ENCODE results near the gene MACROH2A1.

The MACROH2A1 gene

GRCh38 chr5:135322271-135322670 lies 76.8 kb downstream of the MACROH2A1 start:
- Histone ChIP-seq H3K4me2 (ENCODE audit: low read depth, low read length, poor library complexity, severe bottlenecking) (no peak overlapping the region), H4K20me1 (ENCODE audit: low read depth, low read length) (no peaks in the 10 kb centered on the region), H3K27me3 (ENCODE audit: low read length) (no peaks in the 10 kb centered on the region)

GRCh38 chr5:135320718-135321484 lies 78.1 kb downstream of the MACROH2A1 start:
- Histone ChIP-seq H3F3A (ENCODE audit: insufficient read depth) (no peaks in the 10 kb centered on the region), H3K9me3 (ENCODE audit: insufficient read depth, low read length) (no peaks in the 10 kb centered on the region)
- TF ChIP-seq CTCF (IDR thresholded peaks at IDR 0.05; ENCODE audit: insufficient read depth, low read length, poor library complexity, severe bottlenecking) (no peak), EZH2phosphoT487 (conservative IDR thresholded peaks at IDR 0.05; ENCODE audit: low read length) (no peak)

More at GRCh38 chr5:135322271-135322670, 76.8 kb downstream of the MACROH2A1 start:
- H3K79me2 ChIP-seq (ENCODE audit: insufficient read depth, low read length) = no peaks in the 10 kb centered on the region
- H3K9me2 ChIP-seq (replicated peaks; ENCODE audit: insufficient read depth, low read length) = no peaks in the 10 kb centered on the region
- H2AFZ ChIP-seq (ENCODE audit: low read depth, low read length, severe bottlenecking) = no peak overlapping the region
- no peaks in the 10 kb centered on the region for H3K36me3 ChIP-seq (ENCODE audit: low read length)
- no peak overlapping the region for H3K4me3 ChIP-seq (ENCODE audit: insufficient read depth, low read length, poor library complexity, severe bottlenecking)
- H3F3A ChIP-seq (ENCODE audit: insufficient read depth) = no peaks in the 10 kb centered on the region
- no peak overlapping the region for H3K9ac ChIP-seq (ENCODE audit: low read length)
- no peaks in the 10 kb centered on the region for H3K9me3 ChIP-seq (ENCODE audit: insufficient read depth, low read length)
- TF ChIP-seq CTCF (IDR thresholded peaks at IDR 0.05; ENCODE audit: insufficient read depth, low read length, poor library complexity, severe bottlenecking) = no peak
- TF ChIP-seq EZH2phosphoT487 (conservative IDR thresholded peaks at IDR 0.05; ENCODE audit: low read length) = no peak
- no peak overlapping the region for H3K27ac ChIP-seq (ENCODE audit: low read depth, low read length)

DNA sequence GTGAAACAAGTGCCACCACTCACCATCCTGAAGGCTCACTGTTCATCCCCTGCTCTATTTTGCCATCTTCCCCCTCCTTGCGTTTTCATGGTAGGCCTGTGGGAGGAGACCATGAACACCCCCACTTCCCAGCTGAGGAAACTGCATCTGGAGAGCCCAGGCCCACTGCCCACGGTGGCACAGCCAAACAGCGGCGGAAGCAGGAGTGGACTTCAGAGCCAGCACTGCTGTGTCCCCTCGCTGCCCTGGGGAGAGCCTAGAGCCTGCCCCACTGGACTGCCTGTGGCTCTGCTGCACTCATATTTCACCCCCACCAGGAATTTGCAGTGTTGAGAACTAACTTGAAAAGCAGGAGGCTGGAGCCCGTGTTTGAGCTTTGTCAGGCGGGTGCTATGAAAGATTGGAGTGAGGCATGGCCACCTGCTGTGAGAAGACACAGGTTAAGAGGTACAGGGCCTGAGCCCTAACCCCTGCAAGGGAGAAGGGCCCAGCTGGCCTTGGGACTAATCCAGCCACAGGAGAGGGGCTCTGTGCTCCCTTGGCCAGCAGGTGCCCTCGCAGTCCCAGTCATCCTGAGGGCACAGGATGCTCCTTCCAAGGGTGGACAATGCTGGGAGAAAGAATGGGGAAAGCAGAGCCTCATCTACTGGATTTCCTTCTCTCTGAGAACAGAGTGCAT lies 79.0 kb downstream of the MACROH2A1 start:
- Histone ChIP-seq H2AFZ (ENCODE audit: low read depth, low read length, severe bottlenecking) (no peak overlapping the region), H3F3A (ENCODE audit: insufficient read depth) (no peaks in the 10 kb centered on the region), H3K4me3 (ENCODE audit: insufficient read depth, low read length, poor library complexity, severe bottlenecking) (no peak overlapping the region), H4K20me1 (ENCODE audit: low read depth, low read length) (no peaks in the 10 kb centered on the region), H3K27ac (ENCODE audit: low read depth, low read length) (no peak overlapping the region), H3K9ac (ENCODE audit: low read length) (no peak overlapping the region), H3K27me3 (ENCODE audit: low read length) (no peaks in the 10 kb centered on the region), H3K79me2 (ENCODE audit: insufficient read depth, low read length) (no peaks in the 10 kb centered on the region), H3K9me2 (replicated peaks; ENCODE audit: insufficient read depth, low read length) (no peaks in the 10 kb centered on the region), H3K4me2 (ENCODE audit: low read depth, low read length, poor library complexity, severe bottlenecking) (no peak overlapping the region), H3K36me3 (ENCODE audit: low read length) (no peaks in the 10 kb centered on the region), H3K9me3 (ENCODE audit: insufficient read depth, low read length) (no peaks in the 10 kb centered on the region)
- TF ChIP-seq CTCF (IDR thresholded peaks at IDR 0.05; ENCODE audit: insufficient read depth, low read length, poor library complexity, severe bottlenecking) = no peak
- no peak for TF ChIP-seq EZH2phosphoT487 (conservative IDR thresholded peaks at IDR 0.05; ENCODE audit: low read length)

More at GRCh38 chr5:135320718-135321484, 78.1 kb downstream of the MACROH2A1 start:
- H4K20me1 ChIP-seq (ENCODE audit: low read depth, low read length) = no peaks in the 10 kb centered on the region
- H3K36me3 ChIP-seq (ENCODE audit: low read length) = no peaks in the 10 kb centered on the region
- H3K4me3 ChIP-seq (ENCODE audit: insufficient read depth, low read length, poor library complexity, severe bottlenecking) = no peak overlapping the region
- H2AFZ ChIP-seq (ENCODE audit: low read depth, low read length, severe bottlenecking) = no peak overlapping the region
- no peak overlapping the region for H3K4me2 ChIP-seq (ENCODE audit: low read depth, low read length, poor library complexity, severe bottlenecking)
- no peaks in the 10 kb centered on the region for H3K9me2 ChIP-seq (replicated peaks; ENCODE audit: insufficient read depth, low read length)
- H3K27ac ChIP-seq (ENCODE audit: low read depth, low read length) = no peak overlapping the region
- H3K27me3 ChIP-seq (ENCODE audit: low read length) = no peaks in the 10 kb centered on the region
- no peak overlapping the region for H3K9ac ChIP-seq (ENCODE audit: low read length)
- H3K79me2 ChIP-seq (ENCODE audit: insufficient read depth, low read length) = no peaks in the 10 kb centered on the region
